GM18502 (cell line): ENCODE results near the gene PARVA.

Source experiments
- ATAC-seq: cut with Tn5 transposase; IDR thresholded peaks from one replicate; pipeline ENCODE4 v1.9.1; 2021; ENCODE audit warnings: mild to moderate bottlenecking; ENCODE audit not compliant: unreplicated experiment, poor library complexity

The PARVA gene

DNA sequence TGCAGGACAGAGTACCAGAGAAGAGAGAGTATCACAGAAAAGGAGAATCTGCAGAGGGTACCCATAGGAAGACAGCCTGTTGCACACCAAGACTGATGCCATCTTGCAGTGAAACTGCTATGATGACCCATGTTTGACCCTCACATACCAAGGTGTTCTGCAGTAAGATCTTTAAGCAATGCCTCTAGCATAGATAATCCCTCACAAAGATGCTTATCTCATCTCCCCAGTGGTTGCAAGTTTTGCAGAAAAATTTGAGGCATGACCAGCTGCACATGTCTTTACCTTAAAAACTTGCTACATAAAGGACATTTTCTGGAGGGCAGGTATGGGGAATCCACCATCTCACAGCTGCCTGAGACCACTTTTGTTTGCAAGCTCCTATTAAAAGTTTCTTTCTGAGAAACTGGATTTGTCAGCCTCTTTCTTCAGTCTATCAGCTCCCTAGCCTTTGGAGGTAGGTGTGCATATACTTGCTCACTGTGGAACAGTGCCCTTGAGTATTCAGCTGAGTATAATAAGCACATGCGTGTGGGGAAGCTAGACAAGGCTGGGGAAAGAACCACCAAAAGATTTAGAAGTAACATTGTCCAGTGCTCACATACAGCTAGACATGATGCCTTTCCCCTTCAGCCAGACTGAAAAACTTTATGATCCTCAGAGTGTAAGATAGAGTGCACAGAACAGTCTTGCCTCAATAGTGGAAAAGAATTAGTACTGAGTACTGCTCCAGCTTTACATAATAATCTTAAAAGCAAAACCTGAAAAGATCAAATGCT lies 196.5 kb downstream of the PARVA start:
- ATAC-seq, result no peak

GRCh38 chr11:12577725-12578644 lies 200.6 kb downstream of the PARVA start:
- ATAC-seq, result no peak

- ATAC-seq, result no peak
These were observed 204.0 kb downstream of the PARVA start for GRCh38 chr11:12581416-12581815.

DNA sequence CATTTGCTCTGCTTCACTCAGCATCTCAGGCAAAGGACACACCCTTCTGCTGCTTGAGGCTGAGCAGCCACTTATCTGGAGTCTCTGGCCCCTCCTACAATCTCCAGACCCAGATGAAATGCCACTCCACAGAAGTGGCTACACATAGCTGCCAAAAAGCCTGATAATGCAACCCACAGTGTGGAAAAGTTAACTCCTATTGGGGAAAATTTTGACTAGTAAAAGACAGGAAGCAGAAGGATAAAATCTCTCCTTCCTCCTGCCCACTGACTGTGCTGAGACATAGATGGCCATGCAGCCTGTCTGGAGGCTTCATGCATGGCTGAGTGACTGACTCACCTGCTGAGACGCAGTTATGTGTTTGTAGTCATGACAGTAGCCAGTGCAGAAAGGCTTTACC lies 204.6 kb downstream of the PARVA start:
- no peak for ATAC-seq
